ENCODE measurements around the gene MEF2A. TPM values are rescaled to one million over a fixed set of nuclear protein-coding genes. Genes with fewer than 3 reads are reported as not detected.

The MEF2A gene
- total and polyA plus RNA-seq, 10 of the 15 experiments (the other 5 are each of a cell fraction or from before 2014, with no cell fraction given), result 7.2 to 46.7 (median 35.9) TPM

DNA sequence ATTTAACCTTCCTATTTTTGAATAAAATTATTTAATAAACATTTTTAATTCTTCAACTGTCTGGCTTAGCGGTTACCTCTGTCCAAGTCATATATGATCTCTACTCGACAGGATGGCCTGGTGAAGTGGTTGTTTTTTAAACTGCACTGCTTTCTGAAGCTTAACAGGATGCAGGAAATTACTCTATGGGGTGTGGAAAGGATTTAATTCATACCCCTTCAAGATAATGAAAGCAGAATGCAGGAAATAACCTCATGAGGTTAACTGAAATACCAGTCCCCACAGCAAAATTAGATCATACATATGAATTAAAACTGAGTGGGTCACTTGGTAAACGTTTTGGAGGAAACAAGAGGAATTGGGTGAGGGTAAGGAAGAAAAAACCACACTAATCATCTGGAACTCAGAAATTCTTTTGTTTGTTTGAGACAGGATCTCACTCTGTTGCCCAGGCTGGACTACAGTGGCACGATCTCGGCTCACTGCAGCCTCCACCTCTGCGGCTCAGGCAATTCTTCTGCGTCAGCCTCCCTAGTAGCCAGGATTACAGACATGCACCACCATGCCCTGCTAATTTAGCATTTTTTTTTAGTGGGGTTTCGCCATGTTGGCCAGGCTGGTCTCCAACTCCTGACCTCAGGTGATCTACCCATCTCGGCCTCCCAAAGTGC is 117.4 kb downstream of the MEF2A start (continued):
- TF ChIP-seq, protein P1, sequence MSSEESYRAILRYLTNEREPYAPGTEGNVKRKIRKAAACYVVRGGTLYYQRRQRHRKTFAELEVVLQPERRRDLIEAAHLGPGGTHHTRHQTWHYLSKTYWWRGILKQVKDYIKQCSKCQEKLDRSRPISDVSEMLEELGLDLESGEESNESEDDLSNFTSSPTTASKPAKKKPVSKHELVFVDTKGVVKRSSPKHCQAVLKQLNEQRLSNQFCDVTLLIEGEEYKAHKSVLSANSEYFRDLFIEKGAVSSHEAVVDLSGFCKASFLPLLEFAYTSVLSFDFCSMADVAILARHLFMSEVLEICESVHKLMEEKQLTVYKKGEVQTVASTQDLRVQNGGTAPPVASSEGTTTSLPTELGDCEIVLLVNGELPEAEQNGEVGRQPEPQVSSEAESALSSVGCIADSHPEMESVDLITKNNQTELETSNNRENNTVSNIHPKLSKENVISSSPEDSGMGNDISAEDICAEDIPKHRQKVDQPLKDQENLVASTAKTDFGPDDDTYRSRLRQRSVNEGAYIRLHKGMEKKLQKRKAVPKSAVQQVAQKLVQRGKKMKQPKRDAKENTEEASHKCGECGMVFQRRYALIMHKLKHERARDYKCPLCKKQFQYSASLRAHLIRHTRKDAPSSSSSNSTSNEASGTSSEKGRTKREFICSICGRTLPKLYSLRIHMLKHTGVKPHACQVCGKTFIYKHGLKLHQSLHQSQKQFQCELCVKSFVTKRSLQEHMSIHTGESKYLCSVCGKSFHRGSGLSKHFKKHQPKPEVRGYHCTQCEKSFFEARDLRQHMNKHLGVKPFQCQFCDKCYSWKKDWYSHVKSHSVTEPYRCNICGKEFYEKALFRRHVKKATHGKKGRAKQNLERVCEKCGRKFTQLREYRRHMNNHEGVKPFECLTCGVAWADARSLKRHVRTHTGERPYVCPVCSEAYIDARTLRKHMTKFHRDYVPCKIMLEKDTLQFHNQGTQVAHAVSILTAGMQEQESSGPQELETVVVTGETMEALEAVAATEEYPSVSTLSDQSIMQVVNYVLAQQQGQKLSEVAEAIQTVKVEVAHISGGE (CRISPR knock-in tag; IDR thresholded peaks at IDR 0.05), result no peak
- TF ChIP-seq BRCA1 (IDR thresholded peaks at IDR 0.05; ENCODE audit: low read depth, low read length) (no peak), LARP7 (IDR thresholded peaks at IDR 0.05) (no peak), POLR2AphosphoS5 (IDR thresholded peaks at IDR 0.05; ENCODE audit: low read length) (no peak), FOXK2 (IDR thresholded peaks at IDR 0.05) (no peak), GATAD2B (conservative IDR thresholded peaks at IDR 0.05; ENCODE audit: low read depth) (no peak)

DNA sequence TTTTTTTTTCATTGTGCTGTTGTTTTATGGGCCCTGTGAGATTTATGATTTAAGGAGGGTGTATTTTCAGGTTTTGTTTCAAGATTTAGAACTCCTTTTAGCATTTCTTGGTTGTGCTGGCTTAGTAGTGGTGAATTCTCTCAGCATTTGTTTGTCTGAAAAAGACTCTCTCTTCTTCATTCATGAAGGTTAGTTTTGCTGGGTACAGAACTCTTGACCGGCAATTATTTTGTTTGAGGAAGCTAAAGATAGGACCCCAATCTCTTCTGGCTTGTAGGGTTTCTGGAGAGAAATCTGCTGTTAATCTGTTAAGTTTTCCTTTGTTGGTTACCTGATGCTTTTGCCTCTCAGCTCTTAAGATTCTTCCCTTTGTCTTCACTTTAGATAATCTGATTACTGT is 120.5 kb downstream of the MEF2A start:
- Histone ChIP-seq H3K36me3 (ENCODE audit: control insufficient read depth in 2 of 2, insufficient read depth in 2 of 2, low read length in 1 of 2) (peaks cover 0 to 14% of the 10 kb centered on the region in 2 experiments; a peak in 1 of 4 replicates), H3K4me2 (ENCODE audit: control insufficient read depth, insufficient read depth) (no peak overlapping the region), H3K27me3 (replicated peaks in 1 of 2; ENCODE audit: control insufficient read depth in 2 of 2, insufficient read depth in 2 of 2, low read length in 1 of 2) (no peaks in the 10 kb centered on the region), H3K79me2 (ENCODE audit: control insufficient read depth, insufficient read depth, low read length) (no peaks in the 10 kb centered on the region), H3K9me3 (replicated peaks; ENCODE audit: control insufficient read depth, insufficient read depth, low read length) (peaks cover 11% of the 10 kb centered on the region), H3K9ac (ENCODE audit: control insufficient read depth, insufficient read depth, low read length) (no peak overlapping the region), H4K20me1 (ENCODE audit: control insufficient read depth, insufficient read depth) (no peaks in the 10 kb centered on the region), H3K27ac (ENCODE audit: control insufficient read depth, insufficient read depth) (no peak overlapping the region), H2AFZ (ENCODE audit: control insufficient read depth, low read depth, low read length) (no peak overlapping the region), H3K4me3 (no peak overlapping the region), H3K4me1 (ENCODE audit: control insufficient read depth, insufficient read depth, low read length) (no peaks in the 10 kb centered on the region)
- POLR2A ChIA-PET, result no interaction called here
- no TSS peak for BruUV-seq (replicated peaks)
- in situ Hi-C loops (cut with MboI), result no loop called here
- no peak for ATAC-seq
- CTCF ChIA-PET, result no interaction called here
- FAIRE-seq, result no peak
- DNase-seq (ENCODE audit: low read depth, low spot score), result no peak
- WGBS (ENCODE audit: insufficient coverage, insufficient replicate concordance, low lambda C conversion rate, missing lambda C conversion rate), result 100% methylated on average over 1 of the region's 1 CpG
- RAD21 ChIA-PET (ENCODE audit: unreplicated experiment), result interaction anchor here (0.9 kb wide), 1 partner anchor 18 kb away, joined by 3 read pairs; no protein-coding TSS in a partner anchor
- SMC1A ChIA-PET (ENCODE audit: uncharacterized antibody, unreplicated experiment), result no interaction called here
- intact Hi-C loops (cut with micrococcal nuclease; ENCODE audit: unreplicated experiment), result no loop called here
- no peak for TF ChIP-seq MTA2 (IDR thresholded peaks at IDR 0.05; ENCODE audit: low read depth)
- TF ChIP-seq CHD2 (IDR thresholded peaks at IDR 0.05; ENCODE audit: borderline replicate concordance, low read depth, low read length), result no peak
- TF ChIP-seq MYC (IDR thresholded peaks at IDR 0.05; ENCODE audit: insufficient read depth, insufficient read length, insufficient replicate concordance, low read length, severe bottlenecking), result no peak
